NCI-H146 (cell line): ENCODE results near the gene IRF9.

ENCODE experiments used
- DNase-seq: peaks from one replicate; lab custom pipeline; 2025; lab: John Stamatoyannopoulos, UW

The IRF9 gene, protein sequence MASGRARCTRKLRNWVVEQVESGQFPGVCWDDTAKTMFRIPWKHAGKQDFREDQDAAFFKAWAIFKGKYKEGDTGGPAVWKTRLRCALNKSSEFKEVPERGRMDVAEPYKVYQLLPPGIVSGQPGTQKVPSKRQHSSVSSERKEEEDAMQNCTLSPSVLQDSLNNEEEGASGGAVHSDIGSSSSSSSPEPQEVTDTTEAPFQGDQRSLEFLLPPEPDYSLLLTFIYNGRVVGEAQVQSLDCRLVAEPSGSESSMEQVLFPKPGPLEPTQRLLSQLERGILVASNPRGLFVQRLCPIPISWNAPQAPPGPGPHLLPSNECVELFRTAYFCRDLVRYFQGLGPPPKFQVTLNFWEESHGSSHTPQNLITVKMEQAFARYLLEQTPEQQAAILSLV

DNA sequence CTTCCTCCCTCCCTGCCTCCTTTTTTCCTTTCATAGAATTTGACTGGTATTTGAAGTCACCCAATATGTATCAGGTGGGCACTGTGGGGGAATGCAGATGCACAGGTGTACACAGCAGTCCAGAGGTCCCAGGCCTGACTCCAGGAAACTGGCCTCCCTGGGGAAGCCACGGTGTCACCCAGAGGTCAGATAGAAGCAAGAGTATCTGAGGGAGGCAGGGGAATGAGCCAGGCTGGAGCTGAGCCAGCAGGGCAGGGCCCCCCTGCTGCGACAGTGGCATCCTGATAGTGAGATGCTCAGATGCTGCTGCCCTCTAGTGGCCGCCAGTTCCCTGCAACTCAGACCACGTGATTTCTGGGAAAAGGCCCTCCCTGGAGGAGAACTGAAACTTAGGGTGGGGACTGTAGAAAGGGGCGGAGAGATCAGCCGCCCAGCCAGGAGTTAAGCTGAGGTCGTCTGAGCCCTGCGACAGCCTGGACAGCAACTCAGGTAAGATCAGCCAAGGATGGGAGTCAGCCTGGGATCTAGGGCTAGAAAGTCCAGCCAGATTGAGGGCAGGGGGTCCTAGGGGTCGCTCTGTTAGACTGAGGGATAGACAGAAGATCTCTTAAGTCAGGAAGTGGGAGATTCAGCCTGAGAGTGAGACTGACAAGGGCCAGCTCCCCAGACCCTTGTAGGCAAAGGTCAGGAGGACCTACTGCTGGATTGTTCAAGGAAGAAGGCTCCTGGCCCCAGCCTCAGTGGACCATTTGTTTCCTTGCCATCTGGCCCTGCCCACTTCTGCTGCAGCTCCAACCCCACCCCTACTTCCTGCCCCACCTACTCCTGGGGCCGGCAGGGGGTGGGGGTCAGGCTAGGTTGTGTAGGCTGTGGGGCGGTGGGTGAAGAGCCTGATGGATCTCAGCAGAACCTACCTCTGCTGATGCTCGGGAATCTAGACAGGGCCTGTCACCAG, at the start of gene IRF9:
Gene IRF9 (plus strand): TSS at position 416 of the 955 bp plus-strand sequence. CDS start 880 bp downstream, outside the sequence.
- DNase-seq = peak; percentile 94

DNA sequence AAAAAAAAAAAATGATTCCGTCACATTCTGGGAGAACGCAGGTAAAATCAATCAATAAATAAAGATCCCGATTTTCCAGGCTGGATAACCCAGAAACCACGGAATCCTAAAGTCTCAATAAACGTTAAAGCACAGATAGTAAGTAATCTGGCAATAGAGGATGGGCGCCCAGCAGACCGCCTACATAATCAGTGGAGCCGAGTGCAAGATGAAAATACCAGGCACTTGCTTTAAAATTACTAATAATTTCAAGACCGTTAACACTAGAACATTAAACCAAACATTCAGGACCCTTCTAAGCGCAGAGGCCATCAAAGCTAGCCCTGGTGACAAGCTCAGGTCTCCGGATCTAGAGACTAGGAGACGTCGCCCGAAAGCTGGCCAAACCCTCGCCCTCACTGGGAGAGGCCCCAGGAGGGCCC, 47.7 kb upstream of the IRF9 start:
- no peak for DNase-seq

DNA sequence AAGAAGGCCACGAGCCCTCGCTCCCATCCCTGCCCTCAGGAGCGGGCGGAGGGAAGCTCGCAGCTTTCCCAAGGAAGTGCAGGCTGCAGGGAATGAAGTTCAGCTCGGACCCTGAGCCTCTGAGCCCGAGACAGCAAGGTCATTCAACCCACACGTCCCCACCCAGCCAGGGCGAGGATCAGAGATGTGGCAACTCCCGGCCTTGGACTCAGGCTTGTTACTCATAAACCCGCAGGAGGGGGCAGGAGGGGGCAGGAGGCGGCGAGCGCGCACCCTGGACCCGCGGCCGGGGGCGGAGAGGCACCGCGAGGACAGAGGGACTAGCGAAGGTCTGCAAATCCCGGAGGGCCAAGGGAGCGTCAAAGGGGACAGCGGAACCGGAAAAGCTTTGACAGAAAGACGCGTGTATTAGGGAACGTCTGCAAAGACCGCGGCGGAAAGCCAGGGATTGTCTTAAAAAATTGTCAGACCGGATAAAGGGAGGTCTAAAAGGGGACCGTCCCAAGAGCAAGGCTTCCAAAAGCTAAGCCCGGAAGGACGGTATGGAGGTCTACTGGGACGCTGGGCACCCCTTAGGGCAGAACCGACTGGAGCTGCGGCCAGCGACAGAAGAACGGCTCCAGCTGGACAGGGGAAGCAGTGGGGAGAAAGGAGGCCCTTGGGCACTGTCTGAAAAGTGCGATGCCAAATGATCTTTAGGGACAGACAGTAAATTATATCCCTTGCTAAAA, 47.1 kb upstream of the IRF9 start:
- peak; percentile 84 for DNase-seq

DNA sequence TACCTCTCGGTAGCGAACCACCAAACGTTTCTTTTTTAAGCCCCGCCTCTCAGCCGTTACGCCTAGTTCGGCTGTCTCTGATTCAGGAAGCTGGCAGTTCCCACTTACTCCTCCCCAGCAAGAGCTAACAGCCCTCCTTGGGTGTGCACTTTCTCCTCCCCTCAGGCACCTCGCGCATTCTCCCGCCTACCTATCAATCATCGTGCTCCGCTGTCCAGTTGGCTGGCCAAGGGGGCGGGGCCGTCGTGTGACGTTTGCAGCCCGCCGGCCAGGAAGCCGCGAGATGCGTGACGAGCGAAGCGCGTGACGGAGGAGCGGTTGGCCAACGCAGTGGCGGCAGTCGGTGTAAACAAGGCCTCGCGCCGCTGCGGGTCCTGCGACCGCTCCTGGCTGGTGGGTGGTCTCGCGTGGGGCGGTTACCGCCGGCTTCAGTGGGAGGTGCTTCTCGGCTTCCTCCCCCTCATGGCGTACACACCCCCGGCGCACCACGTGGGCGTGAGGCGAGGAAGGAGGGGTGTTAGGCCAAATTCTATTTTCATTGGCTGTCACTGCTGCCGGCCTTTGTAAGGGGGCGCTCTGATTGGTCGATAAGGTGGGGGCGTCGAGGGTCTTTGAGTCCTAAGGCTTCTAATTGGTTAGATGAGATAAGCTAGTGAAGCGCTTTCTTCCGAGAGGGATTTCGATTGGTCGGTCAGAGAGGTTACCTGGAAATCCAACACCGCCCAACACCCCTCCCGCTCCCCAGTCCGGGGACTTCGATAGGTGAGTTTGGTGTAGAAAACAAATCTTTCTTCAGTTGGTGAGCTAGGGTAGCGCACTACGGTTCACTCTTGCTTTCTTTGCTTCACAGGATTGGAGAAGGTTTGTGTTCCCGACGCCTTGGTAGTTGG, 46.3 kb upstream of the IRF9 start, which contains the start of the genes DCAF11 and NRL:
Gene DCAF11 (plus strand): TSS at position 246 of the 890 bp plus-strand sequence. CDS start 818 bp downstream, outside the sequence.
Gene NRL (minus strand): TSS at position 418 of the 890 bp plus-strand sequence. CDS start 32,101 bp downstream, outside the sequence.
- DNase-seq = peak; percentile 99

DNA sequence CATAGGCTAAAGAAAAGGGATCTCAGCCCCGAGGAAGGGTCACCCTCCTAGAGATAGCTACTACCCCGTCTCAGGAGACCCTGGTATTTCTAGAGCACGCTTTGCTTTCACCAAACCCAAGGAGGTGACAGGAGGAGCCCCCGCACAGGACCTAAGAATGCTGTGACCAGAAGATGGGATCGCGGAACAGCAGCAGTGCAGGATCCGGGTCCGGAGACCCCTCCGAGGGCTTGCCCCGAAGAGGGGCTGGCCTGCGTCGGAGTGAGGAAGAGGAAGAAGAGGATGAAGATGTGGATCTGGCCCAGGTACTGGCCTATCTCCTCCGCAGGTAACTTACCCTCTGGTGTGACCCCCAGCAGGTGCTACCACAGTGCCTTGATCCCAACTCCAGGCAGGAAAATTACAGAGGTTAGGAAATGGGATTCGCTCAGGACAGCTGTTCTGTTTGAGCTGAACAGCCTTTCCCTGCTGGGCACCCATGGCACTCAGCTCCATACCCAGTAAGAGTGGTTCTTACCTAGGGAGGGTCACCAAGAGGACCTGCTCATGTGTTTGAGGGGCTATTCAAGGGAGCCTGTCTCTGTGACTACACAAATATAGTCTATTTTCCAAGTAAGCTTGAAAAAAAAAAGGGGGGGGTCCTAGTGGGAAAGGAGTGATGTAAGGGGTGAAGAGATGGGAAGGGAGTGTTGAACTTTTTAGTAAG, 45.5 kb upstream of the IRF9 start:
- DNase-seq = no peak

DNA sequence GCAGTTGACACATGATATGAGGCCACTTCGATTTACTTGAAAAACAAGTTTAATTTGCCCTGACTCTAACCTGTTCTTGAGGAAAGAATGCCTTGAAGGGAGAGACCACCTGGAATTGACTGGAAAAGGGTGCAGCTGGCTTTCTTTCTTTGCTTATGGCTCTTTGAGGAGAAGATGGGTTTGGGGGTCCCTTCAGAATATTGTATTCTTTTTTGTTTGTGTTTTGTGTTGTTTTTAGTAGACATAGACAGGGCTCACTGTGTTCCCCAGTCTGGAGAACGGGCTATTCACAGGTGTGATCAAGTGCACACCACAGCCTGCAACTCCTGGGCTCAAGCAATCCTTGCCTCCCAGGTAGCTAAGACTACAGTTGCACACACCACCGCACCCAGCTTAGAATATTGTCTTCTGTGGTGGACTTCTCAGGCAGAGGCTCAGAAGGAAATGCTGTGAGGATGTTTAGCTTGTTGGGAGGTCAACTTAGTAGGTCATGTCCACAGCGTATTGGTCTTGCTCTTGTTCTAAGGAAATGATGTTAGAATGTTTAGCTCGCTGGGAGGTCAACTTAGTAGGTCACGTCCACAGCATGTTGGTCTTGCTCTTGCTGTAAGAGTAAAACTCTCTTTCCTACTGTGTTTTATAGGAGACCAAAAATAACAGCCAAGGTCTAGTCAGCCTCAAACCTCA, 44.8 kb upstream of the IRF9 start:
- no peak for DNase-seq

DNA sequence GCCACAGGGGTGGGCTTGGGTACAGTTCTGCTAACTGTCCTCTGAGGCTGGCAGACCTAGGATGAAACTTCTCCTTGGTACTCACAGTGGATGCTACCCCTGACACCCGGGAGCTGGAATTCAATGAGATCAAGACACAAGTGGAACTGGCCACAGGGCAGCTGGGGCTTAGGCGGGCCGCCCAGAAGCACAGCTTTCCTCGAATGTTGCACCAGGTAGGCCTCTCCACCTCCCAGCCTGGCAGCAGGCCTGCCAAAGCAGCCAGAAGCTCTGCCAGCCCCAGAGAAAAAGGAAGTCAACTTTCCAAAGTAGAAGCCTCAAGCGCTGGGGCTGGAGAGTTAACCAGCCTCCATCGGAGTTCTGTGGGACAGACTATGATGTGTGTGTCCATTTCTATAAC, 43.9 kb upstream of the IRF9 start:
- no peak for DNase-seq

DNA sequence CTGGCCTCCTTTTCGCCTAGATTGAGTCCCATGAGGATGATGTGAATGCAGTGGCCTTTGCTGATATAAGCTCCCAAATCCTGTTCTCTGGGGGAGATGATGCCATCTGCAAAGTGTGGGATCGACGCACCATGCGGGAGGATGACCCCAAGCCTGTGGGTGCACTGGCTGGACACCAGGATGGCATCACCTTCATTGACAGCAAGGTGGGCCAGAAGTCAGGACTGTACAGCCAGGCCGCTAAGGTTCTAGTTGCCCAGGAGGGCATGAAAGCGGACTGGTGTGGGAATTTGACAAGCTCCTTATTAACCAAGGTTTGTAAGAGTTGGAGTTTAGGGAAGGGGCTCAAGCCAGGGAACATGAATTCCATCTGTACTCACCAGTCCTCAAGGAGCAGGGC, 41.4 kb upstream of the IRF9 start:
- no peak for DNase-seq

DNA sequence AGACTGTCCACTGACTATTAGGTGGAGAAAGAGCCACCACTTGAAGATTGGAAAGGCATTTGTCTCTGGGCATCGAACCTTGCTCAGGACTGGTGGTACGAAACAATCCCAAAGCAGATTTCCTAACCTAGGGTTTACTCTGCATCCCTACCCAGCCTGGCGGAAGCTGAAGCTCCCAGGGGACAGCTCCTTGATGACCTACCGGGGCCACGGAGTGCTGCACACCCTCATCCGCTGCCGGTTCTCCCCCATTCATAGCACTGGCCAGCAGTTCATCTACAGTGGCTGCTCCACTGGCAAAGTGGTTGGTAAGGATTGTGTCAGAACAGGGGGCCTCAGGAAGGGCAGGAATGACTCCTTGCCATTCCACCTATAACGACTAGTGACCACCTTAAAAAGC, 39.9 kb upstream of the IRF9 start:
- DNase-seq = no peak

DNA sequence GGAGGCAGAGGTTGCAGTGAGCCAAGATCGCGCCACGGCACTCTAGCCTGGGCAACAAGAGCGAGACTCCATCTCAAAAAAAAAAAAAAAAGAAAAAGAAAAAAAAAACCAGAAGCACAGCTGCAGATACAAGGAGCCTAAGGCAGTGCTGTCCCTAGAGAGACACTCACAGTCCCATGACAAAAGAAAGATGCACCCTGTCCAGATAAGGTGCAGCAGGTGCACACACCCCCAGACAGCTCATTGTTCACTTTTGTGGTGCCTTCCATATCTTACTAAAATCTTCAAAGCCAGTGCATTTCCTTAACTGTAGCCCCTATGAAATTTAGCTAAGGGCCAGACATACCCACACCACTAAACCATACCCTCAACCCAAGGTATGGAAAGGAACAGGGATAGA, 38.6 kb upstream of the IRF9 start:
- DNase-seq = no peak

DNA sequence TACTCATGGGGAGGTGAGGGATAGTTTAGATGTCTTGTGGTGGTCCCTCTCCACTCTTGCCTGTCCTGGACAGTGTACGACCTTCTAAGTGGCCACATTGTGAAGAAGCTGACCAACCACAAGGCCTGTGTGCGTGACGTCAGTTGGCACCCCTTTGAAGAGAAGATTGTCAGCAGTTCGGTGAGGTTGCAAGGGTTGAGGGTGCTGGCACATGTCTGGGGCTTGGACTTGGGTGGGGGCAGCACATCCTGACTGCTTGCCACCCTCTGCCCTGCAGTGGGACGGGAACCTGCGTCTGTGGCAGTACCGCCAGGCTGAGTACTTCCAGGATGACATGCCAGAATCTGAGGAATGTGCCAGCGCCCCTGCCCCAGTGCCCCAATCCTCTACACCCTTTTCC, 38.2 kb upstream of the IRF9 start:
- no peak for DNase-seq

DNA sequence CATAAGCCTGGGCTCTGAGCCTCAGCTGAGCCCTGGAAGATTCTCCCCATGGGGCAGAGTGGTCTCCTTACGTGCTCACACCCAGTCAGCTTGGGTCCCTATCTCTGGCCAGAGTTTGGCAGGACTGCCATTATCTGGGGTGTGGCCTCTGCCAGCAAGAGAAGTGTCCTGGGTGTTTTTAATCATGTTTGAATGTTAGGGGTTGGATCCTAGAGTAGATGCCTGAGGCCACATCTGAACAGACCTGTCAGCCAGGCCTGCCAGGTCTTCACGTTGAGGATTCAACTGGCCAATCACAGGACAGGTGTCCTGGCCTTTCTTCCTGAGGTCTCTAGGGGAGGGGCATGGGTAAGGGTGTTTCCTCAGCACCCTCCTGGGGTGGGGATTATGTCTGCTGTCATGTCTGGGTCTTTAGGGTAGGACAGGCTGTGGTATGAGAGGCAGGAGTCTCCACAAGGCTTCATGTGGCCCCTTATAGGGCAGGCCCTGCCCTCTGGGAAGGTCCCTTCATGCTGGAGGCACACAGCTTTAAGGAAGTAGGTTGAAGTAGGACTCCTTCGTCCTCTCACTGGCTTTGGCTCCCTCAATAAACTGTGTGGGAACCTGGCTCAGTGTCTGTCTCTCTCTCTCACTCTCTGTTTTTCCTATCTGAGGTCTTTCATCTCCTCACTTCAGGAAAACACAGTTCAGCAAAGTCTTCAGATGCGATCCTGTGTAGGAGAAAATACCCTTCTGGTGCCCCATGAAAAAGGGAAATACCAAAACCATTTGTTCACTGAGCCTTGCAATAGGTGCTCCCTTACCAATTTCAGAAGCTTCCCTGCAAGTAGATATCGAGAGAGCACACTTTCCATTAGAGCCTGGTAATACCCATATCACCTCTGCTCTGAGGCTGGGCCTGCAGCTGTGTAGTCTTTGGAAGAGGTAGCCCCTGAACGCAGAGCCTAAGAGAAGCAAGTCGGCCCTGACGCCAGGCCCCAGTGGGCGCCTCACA, 37.3 kb upstream of the IRF9 start:
- DNase-seq = no peak

DNA sequence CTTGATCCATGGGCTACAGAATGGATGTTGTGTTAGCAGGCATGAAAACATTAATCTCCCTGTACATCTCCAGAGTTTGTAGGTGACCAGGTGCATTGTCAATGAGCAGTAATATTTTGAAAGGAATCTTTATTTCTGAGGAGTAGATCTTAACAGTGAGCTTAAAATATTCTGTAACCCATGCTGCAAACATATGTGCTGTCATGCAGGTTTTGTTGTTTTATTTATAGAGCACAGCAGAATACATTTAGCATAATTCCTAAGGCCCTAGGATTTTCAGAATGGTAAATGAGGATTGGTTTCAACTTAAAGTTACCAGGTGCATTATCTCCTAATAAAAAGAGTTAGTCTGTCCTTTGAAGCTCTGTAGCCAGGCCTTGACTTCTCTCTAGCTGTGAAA, 34.1 kb upstream of the IRF9 start:
- DNase-seq = no peak

DNA sequence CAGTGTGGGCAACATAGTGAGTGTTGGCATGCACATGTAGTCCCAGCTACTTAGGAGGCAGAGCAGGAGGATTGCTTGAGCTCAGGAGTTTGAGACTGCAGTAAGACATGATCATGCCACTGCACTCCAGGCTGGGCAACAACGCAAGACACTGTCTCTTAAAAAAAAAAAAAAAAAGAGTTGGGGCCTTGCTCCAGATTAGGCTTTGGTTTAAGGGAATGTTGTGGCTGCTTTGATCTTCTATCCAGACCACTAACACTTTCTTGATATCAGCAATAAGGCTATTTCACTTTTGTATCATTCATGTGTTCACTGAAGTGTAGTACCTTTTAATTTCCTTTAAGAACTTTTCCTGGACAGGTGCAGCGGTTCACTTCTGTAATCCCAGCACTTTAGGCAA, 33.4 kb upstream of the IRF9 start:
- no peak for DNase-seq

DNA sequence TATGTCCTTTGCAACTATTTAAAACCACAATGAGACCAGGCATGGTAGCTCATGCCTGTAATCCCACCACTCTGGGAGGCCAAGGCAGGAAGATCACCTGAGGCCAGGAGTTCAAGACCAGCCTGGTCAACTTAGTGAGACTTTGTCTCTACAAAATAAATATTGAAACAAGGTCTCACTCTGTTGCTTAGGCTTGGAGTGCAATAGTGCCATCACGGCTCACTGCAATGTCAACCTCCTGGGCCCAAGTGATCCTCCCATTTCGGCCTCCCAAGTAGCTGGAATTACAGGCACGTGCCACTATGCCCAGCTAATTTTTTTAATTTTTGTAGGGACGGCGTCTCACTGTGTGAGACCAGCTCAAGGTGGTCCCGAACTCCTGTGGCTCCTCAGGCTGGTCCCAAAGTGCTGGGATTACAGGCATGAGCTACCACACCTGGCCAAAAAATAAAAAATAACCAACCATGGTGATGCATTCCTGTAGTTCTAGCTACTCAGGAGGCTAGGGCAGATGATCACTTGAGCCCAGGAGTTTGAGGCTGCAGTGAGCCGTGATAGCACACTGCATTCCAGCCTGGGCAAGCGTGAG, 31.6 kb upstream of the IRF9 start:
- no peak for DNase-seq

DNA sequence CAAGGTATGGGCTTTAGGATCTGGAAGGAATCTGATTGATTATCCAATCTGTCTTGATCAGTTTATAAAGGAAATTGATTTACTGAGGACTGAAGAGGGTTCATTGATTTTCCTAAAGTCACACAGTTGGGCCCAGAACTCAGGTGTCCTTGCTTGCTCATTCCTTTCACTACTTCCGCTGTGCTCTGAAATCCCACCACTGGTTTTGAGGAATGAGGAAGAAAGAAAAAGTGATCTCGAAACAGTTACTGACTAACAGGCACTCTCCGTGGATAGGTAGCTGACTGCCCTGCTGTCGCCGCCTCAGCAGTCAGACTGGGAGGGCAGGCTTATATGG, 30.7 kb upstream of the IRF9 start, which contains the start of gene FITM1:
Gene FITM1 (plus strand): TSS at position 280 of the 337 bp plus-strand sequence. CDS start 905 bp downstream, outside the sequence.
- no peak for DNase-seq

DNA sequence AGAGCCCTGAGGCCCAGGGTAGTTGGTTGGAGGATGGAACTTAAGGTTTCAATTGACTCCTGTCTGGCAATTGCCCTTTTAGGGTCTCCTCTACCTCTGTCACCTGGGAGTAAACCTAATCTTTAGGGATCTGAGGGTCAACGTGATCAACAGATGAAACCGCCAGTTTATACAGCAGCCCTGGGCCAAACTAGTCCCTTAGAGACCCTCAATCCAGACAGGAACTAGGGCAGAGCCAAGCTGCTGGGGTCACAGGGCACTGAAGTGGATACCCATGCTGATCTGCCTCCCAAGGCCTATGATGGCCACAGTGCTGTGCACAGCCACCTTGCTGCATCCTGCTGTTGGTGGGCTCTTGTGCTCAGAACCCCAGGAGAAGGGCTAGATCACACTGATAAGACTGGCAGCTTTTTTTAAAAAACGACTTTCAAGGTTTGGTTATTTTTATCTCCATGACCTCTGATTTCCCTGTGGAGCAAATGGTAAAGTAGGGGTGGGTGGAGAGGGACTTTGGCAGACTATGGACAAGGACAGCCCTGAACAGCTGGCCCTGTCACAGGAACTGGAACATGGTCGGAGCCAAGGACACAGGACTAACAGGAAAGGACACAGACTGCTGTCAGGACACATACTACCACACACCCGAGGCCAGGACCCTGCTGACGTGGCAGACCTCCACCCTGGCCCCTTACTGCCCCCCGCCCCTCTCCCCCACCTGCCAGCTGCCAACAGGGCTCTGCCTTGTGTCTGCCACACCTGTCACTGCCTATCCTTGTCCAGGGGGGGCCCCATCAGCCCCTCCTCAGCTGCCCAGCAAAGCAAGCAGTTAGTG, 30.1 kb upstream of the IRF9 start:
- no peak for DNase-seq
